HL-60 (cell line): ENCODE measurements around the gene POLD3.

ENCODE experiments used
- CTCF ChIP-seq: IDR thresholded peaks from one replicate; pipeline ENCODE4 v1.5.1; 2011; ENCODE audit warnings: low read length, control low read depth, inconsistent platforms; ENCODE audit not compliant: insufficient read depth
- POLR2AphosphoS5 ChIP-seq: IDR thresholded peaks from 2 replicates; pipeline ENCODE4 v1.6.1; 2012; ENCODE audit warnings: low read depth
- REST ChIP-seq: IDR thresholded peaks from 2 replicates; pipeline ENCODE4 v1.6.1; 2012; ENCODE audit warnings: low read depth; ENCODE audit not compliant: insufficient replicate concordance
- SPI1 ChIP-seq: IDR thresholded peaks from 2 replicates; pipeline ENCODE4 v1.6.1; 2012; ENCODE audit warnings: low read depth, mild to moderate bottlenecking, borderline replicate concordance

DNA sequence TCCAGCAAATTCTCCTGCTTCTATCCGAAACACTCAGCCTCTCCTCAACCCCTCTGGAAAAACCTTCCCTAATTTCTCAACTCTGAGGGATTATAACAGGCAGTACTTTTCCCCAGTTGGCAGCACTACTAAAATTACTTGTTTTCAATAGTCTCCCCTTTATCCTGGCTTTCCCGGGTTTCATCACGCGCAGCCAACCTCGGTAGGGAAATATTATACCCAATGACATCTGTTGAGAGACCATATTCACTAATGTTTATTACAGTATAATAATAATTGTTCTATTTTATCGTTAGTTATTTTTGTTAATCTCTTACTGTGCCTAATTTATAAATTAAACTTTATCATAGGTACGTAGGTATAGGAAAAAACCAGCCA is 330 bp upstream of the POLD3 start:
- TF ChIP-seq CTCF (no peak), REST (no peak), POLR2AphosphoS5 (no peak), SPI1 (no peak)
